GM10266 (cell line): ENCODE data around the gene CFAP20.

Source experiments
- DNase-seq: peaks from one replicate; pipeline ENCODE4 v3.0.0; 2012; ENCODE audit errors: extremely low spot score
- TF ChIP-seq, protein P1 (sequence below): IDR thresholded peaks from 2 replicates; pipeline ENCODE4 v1.5.1; 2012; ENCODE audit warnings: mild to moderate bottlenecking, low read depth; ENCODE audit not compliant: control insufficient read depth, insufficient read depth; ENCODE audit errors: missing control alignments

CFAP20 gene

DNA sequence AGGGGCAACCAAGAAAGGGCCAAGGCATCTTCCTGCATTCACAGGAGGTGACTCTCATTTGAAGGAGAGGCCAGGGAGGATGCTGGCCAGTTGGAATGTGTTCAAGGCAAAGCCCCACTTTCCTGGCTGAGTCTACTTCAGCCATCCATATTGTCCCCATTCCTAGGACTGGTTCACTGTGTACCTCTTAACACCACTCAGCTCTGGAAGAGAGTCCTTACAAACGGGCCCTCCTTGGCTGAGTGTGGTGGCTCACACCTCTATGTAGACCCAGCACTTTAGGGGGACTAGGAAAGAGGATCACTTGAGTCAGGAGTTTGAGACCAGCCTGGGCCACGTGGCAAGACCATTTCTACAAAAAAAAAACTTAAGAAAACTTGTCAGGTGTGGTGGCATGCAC lies 28.1 kb upstream of the CFAP20 start:
- TF ChIP-seq, protein P1, sequence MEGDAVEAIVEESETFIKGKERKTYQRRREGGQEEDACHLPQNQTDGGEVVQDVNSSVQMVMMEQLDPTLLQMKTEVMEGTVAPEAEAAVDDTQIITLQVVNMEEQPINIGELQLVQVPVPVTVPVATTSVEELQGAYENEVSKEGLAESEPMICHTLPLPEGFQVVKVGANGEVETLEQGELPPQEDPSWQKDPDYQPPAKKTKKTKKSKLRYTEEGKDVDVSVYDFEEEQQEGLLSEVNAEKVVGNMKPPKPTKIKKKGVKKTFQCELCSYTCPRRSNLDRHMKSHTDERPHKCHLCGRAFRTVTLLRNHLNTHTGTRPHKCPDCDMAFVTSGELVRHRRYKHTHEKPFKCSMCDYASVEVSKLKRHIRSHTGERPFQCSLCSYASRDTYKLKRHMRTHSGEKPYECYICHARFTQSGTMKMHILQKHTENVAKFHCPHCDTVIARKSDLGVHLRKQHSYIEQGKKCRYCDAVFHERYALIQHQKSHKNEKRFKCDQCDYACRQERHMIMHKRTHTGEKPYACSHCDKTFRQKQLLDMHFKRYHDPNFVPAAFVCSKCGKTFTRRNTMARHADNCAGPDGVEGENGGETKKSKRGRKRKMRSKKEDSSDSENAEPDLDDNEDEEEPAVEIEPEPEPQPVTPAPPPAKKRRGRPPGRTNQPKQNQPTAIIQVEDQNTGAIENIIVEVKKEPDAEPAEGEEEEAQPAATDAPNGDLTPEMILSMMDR = no peak
- DNase-seq = no peak

DNA sequence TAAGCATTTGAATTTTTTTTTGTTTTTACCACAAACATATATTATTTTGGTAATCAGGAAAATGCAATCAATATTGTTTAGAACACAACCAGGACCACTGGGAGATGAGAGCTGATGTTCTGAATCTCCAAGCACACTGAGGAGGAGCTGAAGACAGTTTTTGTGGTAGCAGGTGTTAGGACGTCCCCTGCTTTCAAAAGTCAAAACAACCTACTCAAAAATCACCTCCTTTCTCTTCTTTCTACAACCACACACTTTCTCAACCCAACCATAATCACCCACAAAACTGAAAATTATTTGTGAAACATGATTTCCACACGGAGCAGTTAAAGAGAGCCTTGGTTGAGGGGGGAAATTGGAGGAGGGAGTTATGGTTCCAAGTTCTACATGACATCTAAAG lies 26.7 kb upstream of the CFAP20 start:
- peak; percentile 18 for DNase-seq
- TF ChIP-seq, protein P1 = no peak

DNA sequence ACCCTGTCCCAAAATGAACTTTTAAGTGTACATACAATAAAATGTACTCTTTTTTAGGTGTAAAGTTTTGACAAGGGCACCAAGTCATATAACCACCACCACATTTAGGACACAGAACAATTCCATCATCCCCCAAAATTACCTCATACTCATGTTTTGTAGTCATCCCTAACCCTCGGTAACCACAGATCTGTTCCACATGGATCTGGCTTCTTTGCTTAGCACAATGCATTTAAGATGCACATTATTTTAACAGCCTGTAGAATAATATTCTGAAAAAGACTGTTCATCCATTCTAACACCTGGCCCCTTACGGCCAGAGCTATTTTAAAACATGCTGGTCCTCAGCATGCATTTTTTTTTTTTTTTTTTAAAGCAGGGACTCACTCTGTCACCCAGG lies 25.2 kb upstream of the CFAP20 start:
- TF ChIP-seq, protein P1 = no peak
- no peak for DNase-seq

DNA sequence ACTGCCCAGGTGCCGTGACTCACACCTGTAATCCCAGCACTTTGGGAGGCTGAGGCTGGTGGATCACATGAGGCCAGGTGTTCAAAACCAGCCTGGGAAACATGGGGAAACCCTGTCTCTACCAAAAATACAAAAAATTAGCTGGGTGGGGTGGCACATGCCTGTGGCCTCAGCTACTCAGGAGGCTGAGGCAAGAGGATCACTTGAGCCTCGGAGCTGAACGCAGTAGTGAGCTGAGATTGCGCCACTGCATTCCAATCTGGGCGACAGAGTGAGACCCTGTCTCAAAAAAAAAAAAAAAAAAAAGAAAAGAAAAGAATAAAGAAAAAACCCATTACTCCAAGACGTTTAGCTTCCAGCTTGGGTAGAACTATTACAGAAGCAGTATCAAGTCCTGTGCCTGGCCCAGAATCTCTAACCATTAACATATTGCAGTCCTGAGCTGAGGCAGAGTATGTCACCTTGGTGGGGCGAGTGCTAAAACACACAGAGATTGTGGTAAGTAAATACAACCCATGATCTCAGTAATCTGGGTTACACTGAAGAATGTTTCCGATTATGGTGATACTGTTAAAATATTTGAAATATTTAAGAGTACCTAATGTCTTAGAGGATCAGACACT lies 23.2 kb upstream of the CFAP20 start:
- TF ChIP-seq, protein P1 = no peak
- DNase-seq = no peak

DNA sequence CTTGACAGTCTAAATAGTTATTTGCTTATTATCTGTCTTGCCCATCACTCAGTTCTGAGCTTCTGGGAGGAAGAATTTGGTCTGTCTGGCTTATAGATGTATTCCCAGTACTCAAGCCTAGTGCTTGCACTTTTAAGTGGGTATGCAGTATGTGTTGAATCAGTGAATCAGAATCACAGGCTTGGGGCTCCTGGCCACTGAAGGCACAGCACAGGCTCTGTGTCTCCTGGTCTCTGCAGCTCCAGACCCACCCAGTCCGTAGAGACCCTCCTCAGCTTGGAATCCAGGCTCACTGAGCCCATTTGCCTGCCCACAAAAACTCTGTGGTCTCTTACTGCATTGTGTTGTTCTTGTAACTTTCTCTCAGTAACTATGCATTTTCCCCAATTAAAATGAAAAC lies 19.3 kb upstream of the CFAP20 start:
- TF ChIP-seq, protein P1 = no peak
- DNase-seq = no peak

DNA sequence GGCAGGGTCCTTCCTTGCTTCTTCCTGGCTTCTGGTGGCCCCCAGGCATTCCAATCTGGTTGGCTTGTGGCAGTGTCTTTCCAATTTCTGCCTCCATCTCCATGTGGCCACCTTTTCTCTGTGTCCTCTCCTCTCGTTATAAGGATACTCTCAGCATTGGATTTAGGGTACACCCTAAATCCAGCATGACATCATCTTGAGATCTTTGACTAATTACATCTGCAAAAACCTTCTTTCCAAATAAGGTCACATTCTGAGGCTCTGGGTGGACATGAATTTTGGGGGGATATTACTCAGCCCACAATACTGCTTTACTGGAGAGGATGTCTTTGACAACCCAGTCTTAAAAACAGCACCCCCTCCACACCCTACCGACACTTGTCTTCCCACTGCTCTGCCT lies 18.9 kb upstream of the CFAP20 start:
- TF ChIP-seq, protein P1 = no peak
- DNase-seq = no peak

DNA sequence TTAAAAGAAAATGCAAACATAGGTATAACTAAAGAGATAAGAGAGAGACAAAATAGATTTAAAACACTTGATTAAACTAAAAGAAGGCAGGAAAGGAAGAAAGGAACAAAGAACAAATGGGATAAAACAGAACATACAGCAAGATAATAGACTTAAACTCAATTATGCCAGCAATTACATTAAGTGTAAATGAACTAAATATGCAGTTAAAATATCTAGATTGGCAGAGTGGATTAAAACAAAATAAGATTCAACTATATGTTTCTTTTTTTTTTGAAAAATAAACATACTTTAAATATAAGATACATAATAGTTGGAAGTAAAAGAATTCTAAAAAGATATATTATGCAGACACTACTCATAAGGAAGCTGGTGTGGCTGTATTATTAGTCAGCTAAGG lies 9.7 kb upstream of the CFAP20 start:
- TF ChIP-seq, protein P1 = no peak
- no peak for DNase-seq
